Keratinocyte (primary cell): ENCODE results near the gene MED16. TPM values are rescaled to one million over a fixed set of nuclear protein-coding genes. Genes with fewer than 3 reads are reported as not detected.

Experiments used
- DNase-seq: peaks from one replicate; pipeline ENCODE4 v3.0.0-alpha.2; 2011; ENCODE audit warnings: low read depth, missing footprints, low spot score
- FAIRE-seq: peaks from 2 replicates; lab custom pipeline; 2011; peaks lifted over from hg19 to GRCh38; lab: Jason Lieb, UNC
- H2AFZ ChIP-seq: 2 replicates; pipeline ENCODE4 v1.6.0; 2012; ENCODE audit warnings: low read length, control low read depth, inconsistent platforms; ENCODE audit not compliant: control insufficient read depth
- H3K27ac ChIP-seq: 2 replicates; pipeline ENCODE4 v1.5.1; 2011; ENCODE audit warnings: low read length; ENCODE audit not compliant: control insufficient read depth, insufficient read depth
- H3K27me3 ChIP-seq: 3 replicates; pipeline ENCODE4 v1.6.0; 2011; ENCODE audit warnings: low read length; ENCODE audit not compliant: control insufficient read depth, insufficient read depth; ENCODE audit errors: extremely low read depth
- H3K36me3 ChIP-seq, 2 experiments: 2 replicates in 1 of 2; 3 replicates in 1 of 2; pipeline ENCODE4 v1.5.1; 2011; ENCODE audit warnings: low read length in 2 of 2, mild to moderate bottlenecking in 1 of 2; ENCODE audit not compliant: control insufficient read depth in 2 of 2, insufficient read depth in 2 of 2; ENCODE audit errors: extremely low read depth in 1 of 2
- H3K4me1 ChIP-seq: 3 replicates; pipeline ENCODE4 v1.5.1; 2011; ENCODE audit warnings: low read length; ENCODE audit not compliant: control insufficient read depth, insufficient read depth; ENCODE audit errors: extremely low read depth
- H3K4me2 ChIP-seq: 3 replicates; pipeline ENCODE4 v1.6.0; 2011; ENCODE audit warnings: low read depth, low read length; ENCODE audit not compliant: control insufficient read depth, insufficient read depth; ENCODE audit errors: extremely low read depth
- H3K4me3 ChIP-seq, 3 experiments: fragments of 200-600 bp in 1 of 3; sonication (generic) in 1 of 3; 2 replicates in 2 of 3; 3 replicates in 1 of 3; pipeline ENCODE4 v1.5.1; 2011 to 2016; ENCODE audit warnings: low read length in 3 of 3, mild to moderate bottlenecking in 3 of 3, control low read depth in 2 of 3, inconsistent platforms in 1 of 3, low read depth in 1 of 3, mixed read lengths in 1 of 3, mixed run types in 1 of 3, moderate library complexity in 1 of 3; ENCODE audit not compliant: control insufficient read depth in 2 of 3, insufficient read depth in 2 of 3; ENCODE audit errors: extremely low read depth in 1 of 3
- H3K79me2 ChIP-seq: 2 replicates; pipeline ENCODE4 v1.6.0; 2012; ENCODE audit warnings: low read length; ENCODE audit not compliant: control insufficient read depth, insufficient read depth
- H3K9ac ChIP-seq: 3 replicates; pipeline ENCODE4 v1.6.0; 2011; ENCODE audit warnings: low read length; ENCODE audit not compliant: control insufficient read depth, insufficient read depth; ENCODE audit errors: extremely low read depth
- H3K9me1 ChIP-seq: 3 replicates; pipeline ENCODE4 v1.6.0; 2011; ENCODE audit warnings: low read length; ENCODE audit not compliant: control insufficient read depth, insufficient read depth; ENCODE audit errors: extremely low read depth
- H3K9me3 ChIP-seq: 2 replicates; pipeline ENCODE4 v1.5.1; 2012; ENCODE audit warnings: low read depth, low read length; ENCODE audit not compliant: control insufficient read depth
- H4K20me1 ChIP-seq: 3 replicates; pipeline ENCODE4 v1.6.0; 2011; ENCODE audit warnings: low read length; ENCODE audit not compliant: control insufficient read depth, insufficient read depth; ENCODE audit errors: extremely low read depth
- CTCF ChIP-seq, 3 experiments: IDR thresholded peaks in 1 of 3; conservative IDR thresholded peaks in 1 of 3; optimal IDR thresholded peaks in 1 of 3; 2 replicates in 2 of 3; 3 replicates in 1 of 3; pipeline versions ENCODE3 to v1.5.1; 2011; ENCODE audit warnings: low read length in 3 of 3, mild to moderate bottlenecking in 3 of 3, moderate library complexity in 2 of 3, control low read depth in 1 of 3, inconsistent platforms in 1 of 3; ENCODE audit not compliant: insufficient read depth in 2 of 3; ENCODE audit errors: extremely low read depth in 1 of 3
- EZH2 ChIP-seq: IDR thresholded peaks from one replicate; pipeline ENCODE4 v1.6.1; 2012; ENCODE audit warnings: inconsistent platforms, mild to moderate bottlenecking, low read length, moderate library complexity
- dilution Hi-C: fragments of 300-500 bp; cut with MboI; formaldehyde crosslinking; loops from one replicate; pipeline ENCODE4 v1.7.0; 2020; ENCODE audit warnings: low sequenced_read_pairs; ENCODE audit not compliant: extremely low pct_ligation_motif_present
- polyA plus RNA-seq, 5 experiments: library from polyadenylated mRNA; depleted of rRNA in 3 of 5; stranded (reverse) in 3 of 5; stranded (forward) in 1 of 5; unstranded in 1 of 5; fragments of >200 nt; gene quantifications; 1 replicate in 1 of 5; 2 replicates in 3 of 5; 3 replicates in 1 of 5; pipeline versions ENCODE4 v1.2.1 to v1.2.3, GENCODE V29; 2011 to 2012; ENCODE audit warnings: missing spikeins in 2 of 5, low read depth in 1 of 5, low replicate concordance in 1 of 5

The MED16 gene
- polyA plus RNA-seq, 1 donor (not counting 4 experiments of a cell fraction or from before 2014, with no cell fraction given), result 9.7 TPM

- no peak for TF ChIP-seq CTCF (optimal IDR thresholded peaks at IDR 0.05 in 1 of 3, IDR thresholded peaks at IDR 0.05 in 1 of 3, conservative IDR thresholded peaks at IDR 0.05 in 1 of 3; ENCODE audit: extremely low read depth in 1 of 3, insufficient read depth in 2 of 3, low read length in 3 of 3)
- TF ChIP-seq EZH2, result no peak
- H3K9me3 ChIP-seq, result no peaks in the 10 kb centered on the region
- H3K27me3 ChIP-seq, result peaks cover 32% of the 10 kb centered on the region
- dilution Hi-C loops, result no loop called here
- peaks cover 4% of the 10 kb centered on the region for H4K20me1 ChIP-seq
- peaks cover 4% of the 10 kb centered on the region for H3K4me1 ChIP-seq
- DNase-seq, result no peak
- no peak overlapping the region for H3K4me3 ChIP-seq
- no peaks in the 10 kb centered on the region for H3K79me2 ChIP-seq
- H3K9ac ChIP-seq, result no peak overlapping the region
- no peaks in the 10 kb centered on the region for H3K36me3 ChIP-seq
- H3K4me2 ChIP-seq, result no peak overlapping the region
- H2AFZ ChIP-seq, result no peak overlapping the region
- no peak overlapping the region for H3K27ac ChIP-seq
- FAIRE-seq, result no peak
- H3K9me1 ChIP-seq, result no peaks in the 10 kb centered on the region
These were observed 39.9 kb downstream of the MED16 start for GRCh38 chr19:853014-853585.

- peaks cover 4% of the 10 kb centered on the region for H3K4me1 ChIP-seq
- H3K27ac ChIP-seq, result no peak within 1 kb of the TSS
- no peaks in the 10 kb centered on the region for H3K9me3 ChIP-seq
- no peak within 1 kb of the TSS for H3K4me3 ChIP-seq
- no peak within 1 kb of the TSS for H3K4me2 ChIP-seq
- no peaks in the 10 kb centered on the region for H3K9me1 ChIP-seq
- H3K36me3 ChIP-seq, result no peaks in the 10 kb centered on the region
- DNase-seq (no peak), FAIRE-seq (no peak)
- dilution Hi-C loops, result no loop called here
- H3K79me2 ChIP-seq, result no peaks in the 10 kb centered on the region
- no peak within 1 kb of the TSS for H3K9ac ChIP-seq
- no peak for TF ChIP-seq CTCF (optimal IDR thresholded peaks at IDR 0.05 in 1 of 3, IDR thresholded peaks at IDR 0.05 in 1 of 3, conservative IDR thresholded peaks at IDR 0.05 in 1 of 3; ENCODE audit: extremely low read depth in 1 of 3, insufficient read depth in 2 of 3, low read length in 3 of 3)
- TF ChIP-seq EZH2, result no peak
- peaks cover 39% of the 10 kb centered on the region for H3K27me3 ChIP-seq
- H2AFZ ChIP-seq, result no peak within 1 kb of the TSS
- H4K20me1 ChIP-seq, result peaks cover 4% of the 10 kb centered on the region
These were observed 40.6 kb downstream of the MED16 start, which contains the start of gene ELANE for GRCh38 chr19:852136-853013. Gene ELANE (plus strand): TSS chr19:852303. CDS start chr19:852329, 26 bp downstream.
